ENCODE measurements around the gene GGT6.
A peak's percentile ranks its signal among the peaks of the same experiment; 100 is the strongest.

Gene GGT6

GRCh38 chr17:4537451-4538235 lies 22.7 kb downstream of the GGT6 start:
- peak; percentile 32 for DNase-seq

- DNase-seq, result no peak
These were observed 23.5 kb downstream of the GGT6 start for GRCh38 chr17:4536742-4537411.

- no peak for DNase-seq
These were observed 24.1 kb downstream of the GGT6 start for GRCh38 chr17:4536259-4536741.

- DNase-seq, result no peak
These were observed 24.6 kb downstream of the GGT6 start for GRCh38 chr17:4535667-4536258.

- DNase-seq, result no peak
These were observed 25.3 kb downstream of the GGT6 start for GRCh38 chr17:4534928-4535666.

- DNase-seq, result no peak
These were observed 25.9 kb downstream of the GGT6 start for GRCh38 chr17:4534515-4534914.

- peak; percentile 41 for DNase-seq
These were observed 26.6 kb downstream of the GGT6 start for GRCh38 chr17:4533523-4534504.

- no peak for DNase-seq
These were observed 27.4 kb downstream of the GGT6 start for GRCh38 chr17:4532860-4533522.

- no peak for DNase-seq
These were observed 28.2 kb downstream of the GGT6 start for GRCh38 chr17:4531988-4532736.

GRCh38 chr17:4530799-4531730 lies 29.3 kb downstream of the GGT6 start:
- no peak for DNase-seq

- DNase-seq, result no peak
These were observed 30.7 kb downstream of the GGT6 start for GRCh38 chr17:4529533-4530152.

- DNase-seq, result no peak
These were observed 32.7 kb downstream of the GGT6 start for GRCh38 chr17:4527566-4528125.

GRCh38 chr17:4527134-4527533 lies 33.2 kb downstream of the GGT6 start:
- DNase-seq, result no peak

GRCh38 chr17:4525691-4526397 lies 34.5 kb downstream of the GGT6 start:
- no peak for DNase-seq

- DNase-seq, result no peak
These were observed 36.4 kb downstream of the GGT6 start for GRCh38 chr17:4523946-4524345.

- no peak for DNase-seq
These were observed 37.7 kb downstream of the GGT6 start for GRCh38 chr17:4522661-4523060.

GRCh38 chr17:4520894-4521600 lies 39.3 kb downstream of the GGT6 start:
- DNase-seq, result no peak

Measured in DMS 273 treated with DMSO at 0.1 percent for 48 hours (cell line).